Stimulated activated CD4-positive, alpha-beta T cell treated with anti-CD3 and anti-CD28 coated beads, TNF-alpha, amount 100 ng/mL, for 4 hours (primary cell): ENCODE results near the gene PRDM16.

Experiments used
- DNase-seq, 3 experiments: peaks; one replicate each; pipeline ENCODE4 v3.0.0-alpha.2; 2020; ENCODE audit warnings: low read depth in 3 of 3

Gene PRDM16

GRCh38 chr1:3242408-3243260 is 173.6 kb downstream of the PRDM16 start:
- DNase-seq, result no peak

GRCh38 chr1:3243304-3243703 is 174.3 kb downstream of the PRDM16 start:
- DNase-seq, result no peak

- no peak for DNase-seq
Measured at GRCh38 chr1:3244025-3244926, 175.3 kb downstream of the PRDM16 start.

- DNase-seq, result no peak
Measured at GRCh38 chr1:3244927-3245315, 175.9 kb downstream of the PRDM16 start.

- DNase-seq, result no peak
Measured at GRCh38 chr1:3245344-3245743, 176.3 kb downstream of the PRDM16 start.

- DNase-seq, result no peak
Measured at GRCh38 chr1:3245768-3246167, 176.8 kb downstream of the PRDM16 start.

- no peak for DNase-seq
Measured at GRCh38 chr1:3246251-3246650, 177.2 kb downstream of the PRDM16 start.

GRCh38 chr1:3247521-3248121 is 178.6 kb downstream of the PRDM16 start:
- no peak for DNase-seq

- no peak for DNase-seq
Measured at GRCh38 chr1:3248155-3249141, 179.4 kb downstream of the PRDM16 start.

GRCh38 chr1:3249231-3249630 is 180.2 kb downstream of the PRDM16 start:
- no peak for DNase-seq

GRCh38 chr1:3249631-3250501 is 180.9 kb downstream of the PRDM16 start:
- DNase-seq, result no peak

GRCh38 chr1:3250624-3251023 is 181.6 kb downstream of the PRDM16 start:
- DNase-seq, result no peak

GRCh38 chr1:3251099-3251806 is 182.2 kb downstream of the PRDM16 start:
- DNase-seq, result no peak

- no peak for DNase-seq
Measured at GRCh38 chr1:3251807-3252428, 182.9 kb downstream of the PRDM16 start.

GRCh38 chr1:3255680-3256079 is 186.7 kb downstream of the PRDM16 start:
- no peak for DNase-seq

- DNase-seq, result no peak
Measured at GRCh38 chr1:3257788-3258187, 188.8 kb downstream of the PRDM16 start.

GRCh38 chr1:3258386-3259003 is 189.5 kb downstream of the PRDM16 start:
- no peak for DNase-seq

GRCh38 chr1:3259020-3259419 is 190.0 kb downstream of the PRDM16 start:
- no peak for DNase-seq
